K562 (cell line): ENCODE measurements around the gene EFHC1. TPM values are rescaled to one million over a fixed set of nuclear protein-coding genes. Genes with fewer than 3 reads are reported as not detected.

Experiments used
- C11orf30 ChIP-seq: fragments of 450-650 bp; IDR thresholded peaks from 2 replicates; pipeline ENCODE4 v1.6.1; 2016; ENCODE audit warnings: low read depth, mild to moderate bottlenecking
- CREBBP ChIP-seq: IDR thresholded peaks from one replicate; pipeline ENCODE4 v1.6.1; 2012; ENCODE audit warnings: low read depth, mild to moderate bottlenecking, control low read depth, inconsistent platforms, low read length
- DMBX1 ChIP-seq: fragments of 250-450 bp; sonication (Bioruptor Pico); IDR thresholded peaks from 2 replicates; pipeline ENCODE4 v1.8.0; 2022; ENCODE audit warnings: inconsistent platforms, mild to moderate bottlenecking, moderate library complexity, borderline replicate concordance
- ETV1 ChIP-seq: fragments of 450-650 bp; conservative IDR thresholded peaks from 2 replicates; pipeline ENCODE4 v1.6.1; 2016; ENCODE audit warnings: missing genetic modification characterization, control low read depth, low read depth, missing compliant biosample characterization
- GABPB2 ChIP-seq: fragments of 250-450 bp; sonication (Bioruptor Pico); conservative IDR thresholded peaks from 2 replicates; pipeline ENCODE4 v1.5.1; 2021; ENCODE audit warnings: mild to moderate bottlenecking
- NUFIP1 ChIP-seq: fragments of 450-650 bp; IDR thresholded peaks from 2 replicates; pipeline ENCODE4 v1.6.1; 2018; ENCODE audit not compliant: partially characterized antibody
- RFX5 ChIP-seq: IDR thresholded peaks from 2 replicates; pipeline ENCODE4 v1.6.1; 2011; ENCODE audit warnings: low read depth, mild to moderate bottlenecking, improper control_type of control experiment, low read length
- SIRT6 ChIP-seq: IDR thresholded peaks from one replicate; pipeline ENCODE4 v1.6.1; 2012; ENCODE audit warnings: low read depth, mild to moderate bottlenecking, control low read depth, inconsistent platforms, low read length, moderate library complexity
- TAL1 ChIP-seq: fragments of 450-650 bp; IDR thresholded peaks from 2 replicates; pipeline ENCODE4 v1.6.1; 2016; ENCODE audit warnings: mild to moderate bottlenecking
- U2AF1 ChIP-seq: fragments of 200-400 bp; formaldehyde crosslinking; optimal IDR thresholded peaks from 2 replicates; pipeline ENCODE3; 2017; ENCODE audit warnings: mild to moderate bottlenecking, low read depth, low read length, moderate library complexity
- ZKSCAN8 ChIP-seq: fragments of 200-800 bp; sonication (Bioruptor generic); IDR thresholded peaks from 2 replicates; pipeline ENCODE4 v1.6.1; 2016; ENCODE audit warnings: missing genetic modification characterization, missing compliant biosample characterization
- ZNF133 ChIP-seq: fragments of 250-450 bp; sonication (Bioruptor Pico); IDR thresholded peaks from 2 replicates; pipeline ENCODE4 v1.4.0; 2020; ENCODE audit warnings: mild to moderate bottlenecking
- polyA plus RNA-seq, 8 experiments: library from polyadenylated mRNA; depleted of rRNA in 4 of 8; stranded (reverse) in 5 of 8; unstranded in 3 of 8; fragments of >200 nt; fragmentation: Nextera tagmentation in 2 of 8; fragmentation: Illumina TruSeq in 1 of 8; extraction: Ambion mirVana in 2 of 8; extraction: Trizol in 1 of 8; gene quantifications; 2 replicates each; pipeline versions ENCODE4 v1.2.1 to v1.2.3, GENCODE V29; 2011 to 2014; ENCODE audit warnings: inconsistent platforms in 1 of 8, missing spikeins in 1 of 8
- total RNA-seq, 7 experiments: library from RNA; depleted of rRNA in 6 of 7; stranded (reverse); fragments of >200 nt in 6 of 7; fragmentation: Illumina TruSeq in 2 of 7; extraction: Trizol in 2 of 7; gene quantifications; 2 replicates each; pipeline versions ENCODE4 v1.2.1 to v1.2.3, GENCODE V29; 2011 to 2021; ENCODE audit warnings: low replicate concordance in 1 of 7
- TF ChIP-seq, protein P1 (sequence below), 2 experiments: fragments of 450-650 bp; IDR thresholded peaks; 2 replicates each; pipeline ENCODE4 v1.6.1; 2016; ENCODE audit warnings: mild to moderate bottlenecking in 2 of 2, borderline replicate concordance in 1 of 2, low read depth in 1 of 2, moderate library complexity in 1 of 2
- TF ChIP-seq, protein P2 (sequence below): fragments of 450-650 bp; formaldehyde crosslinking; IDR thresholded peaks from 2 replicates; pipeline ENCODE4 v1.4.0; 2022; ENCODE audit warnings: missing genetic modification characterization
- TF ChIP-seq, protein P3 (sequence below): fragments of 250-450 bp; sonication (Bioruptor Pico); IDR thresholded peaks from 2 replicates; pipeline ENCODE4 v1.8.0; 2021; ENCODE audit warnings: moderate library complexity, mild to moderate bottlenecking, inconsistent platforms

Gene EFHC1
- total and polyA plus RNA-seq, 9 of the 15 experiments (the other 6 are each of a cell fraction or from before 2014, with no cell fraction given), result 9.5 to 31.0 (median 14.9) TPM

DNA sequence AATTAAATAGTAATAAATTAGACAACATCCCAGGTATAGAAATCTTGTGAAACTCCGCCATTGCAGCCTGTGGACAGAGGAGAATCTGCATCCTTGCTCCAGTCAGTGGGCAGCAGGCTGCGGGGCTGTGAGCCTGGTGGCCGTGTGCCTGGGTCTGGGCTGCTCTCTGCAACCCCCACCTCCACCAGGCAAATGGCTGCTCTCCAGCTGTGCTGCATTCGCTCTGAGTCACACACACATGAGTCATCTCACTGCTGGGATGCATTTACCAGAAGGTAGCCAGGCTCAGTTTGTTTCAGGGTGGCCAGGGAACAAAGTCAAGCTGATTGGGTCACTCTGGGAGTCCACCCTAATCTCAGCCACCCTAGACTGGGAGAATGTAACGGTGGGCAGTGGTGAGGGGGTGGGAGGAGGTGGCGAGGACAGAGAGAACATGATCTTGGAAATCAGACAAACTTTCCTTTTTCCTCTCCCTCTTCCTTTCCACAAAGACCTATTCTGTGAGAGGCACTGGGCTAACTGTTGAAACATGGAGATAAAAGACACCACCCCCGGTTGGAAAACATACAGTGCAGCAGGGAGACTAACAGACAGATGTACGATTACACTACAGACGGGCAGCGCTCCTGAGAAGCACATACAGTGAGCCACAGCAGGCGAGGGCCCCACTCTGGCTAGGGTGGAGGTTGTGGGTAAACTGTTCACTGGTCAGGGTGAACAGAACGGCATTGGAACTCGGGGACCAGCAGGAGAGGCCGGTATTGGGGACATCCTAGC is 97.5 kb downstream of the EFHC1 start (continued):
- TF ChIP-seq SIRT6 (no peak), C11orf30 (peak; percentile 58; the same call in 1 of the 2 replicates), TAL1 (peak; percentile 9; the same call in 1 of the 2 replicates), DMBX1 (CRISPR knock-in tag) (peak; percentile 34; the same call in 1 of the 2 replicates), U2AF1 (no peak), ETV1 (0 out of 2 replicates have a peak, but pooled peaks have one; percentile 25), CREBBP (no peak), RFX5 (no peak), GABPB2 (no peak), NUFIP1 (no peak), ZKSCAN8 (0 out of 2 replicates have a peak, but pooled peaks have one; percentile 25), ZNF133 (CRISPR knock-in tag) (no peak)
- TF ChIP-seq, protein P1, sequence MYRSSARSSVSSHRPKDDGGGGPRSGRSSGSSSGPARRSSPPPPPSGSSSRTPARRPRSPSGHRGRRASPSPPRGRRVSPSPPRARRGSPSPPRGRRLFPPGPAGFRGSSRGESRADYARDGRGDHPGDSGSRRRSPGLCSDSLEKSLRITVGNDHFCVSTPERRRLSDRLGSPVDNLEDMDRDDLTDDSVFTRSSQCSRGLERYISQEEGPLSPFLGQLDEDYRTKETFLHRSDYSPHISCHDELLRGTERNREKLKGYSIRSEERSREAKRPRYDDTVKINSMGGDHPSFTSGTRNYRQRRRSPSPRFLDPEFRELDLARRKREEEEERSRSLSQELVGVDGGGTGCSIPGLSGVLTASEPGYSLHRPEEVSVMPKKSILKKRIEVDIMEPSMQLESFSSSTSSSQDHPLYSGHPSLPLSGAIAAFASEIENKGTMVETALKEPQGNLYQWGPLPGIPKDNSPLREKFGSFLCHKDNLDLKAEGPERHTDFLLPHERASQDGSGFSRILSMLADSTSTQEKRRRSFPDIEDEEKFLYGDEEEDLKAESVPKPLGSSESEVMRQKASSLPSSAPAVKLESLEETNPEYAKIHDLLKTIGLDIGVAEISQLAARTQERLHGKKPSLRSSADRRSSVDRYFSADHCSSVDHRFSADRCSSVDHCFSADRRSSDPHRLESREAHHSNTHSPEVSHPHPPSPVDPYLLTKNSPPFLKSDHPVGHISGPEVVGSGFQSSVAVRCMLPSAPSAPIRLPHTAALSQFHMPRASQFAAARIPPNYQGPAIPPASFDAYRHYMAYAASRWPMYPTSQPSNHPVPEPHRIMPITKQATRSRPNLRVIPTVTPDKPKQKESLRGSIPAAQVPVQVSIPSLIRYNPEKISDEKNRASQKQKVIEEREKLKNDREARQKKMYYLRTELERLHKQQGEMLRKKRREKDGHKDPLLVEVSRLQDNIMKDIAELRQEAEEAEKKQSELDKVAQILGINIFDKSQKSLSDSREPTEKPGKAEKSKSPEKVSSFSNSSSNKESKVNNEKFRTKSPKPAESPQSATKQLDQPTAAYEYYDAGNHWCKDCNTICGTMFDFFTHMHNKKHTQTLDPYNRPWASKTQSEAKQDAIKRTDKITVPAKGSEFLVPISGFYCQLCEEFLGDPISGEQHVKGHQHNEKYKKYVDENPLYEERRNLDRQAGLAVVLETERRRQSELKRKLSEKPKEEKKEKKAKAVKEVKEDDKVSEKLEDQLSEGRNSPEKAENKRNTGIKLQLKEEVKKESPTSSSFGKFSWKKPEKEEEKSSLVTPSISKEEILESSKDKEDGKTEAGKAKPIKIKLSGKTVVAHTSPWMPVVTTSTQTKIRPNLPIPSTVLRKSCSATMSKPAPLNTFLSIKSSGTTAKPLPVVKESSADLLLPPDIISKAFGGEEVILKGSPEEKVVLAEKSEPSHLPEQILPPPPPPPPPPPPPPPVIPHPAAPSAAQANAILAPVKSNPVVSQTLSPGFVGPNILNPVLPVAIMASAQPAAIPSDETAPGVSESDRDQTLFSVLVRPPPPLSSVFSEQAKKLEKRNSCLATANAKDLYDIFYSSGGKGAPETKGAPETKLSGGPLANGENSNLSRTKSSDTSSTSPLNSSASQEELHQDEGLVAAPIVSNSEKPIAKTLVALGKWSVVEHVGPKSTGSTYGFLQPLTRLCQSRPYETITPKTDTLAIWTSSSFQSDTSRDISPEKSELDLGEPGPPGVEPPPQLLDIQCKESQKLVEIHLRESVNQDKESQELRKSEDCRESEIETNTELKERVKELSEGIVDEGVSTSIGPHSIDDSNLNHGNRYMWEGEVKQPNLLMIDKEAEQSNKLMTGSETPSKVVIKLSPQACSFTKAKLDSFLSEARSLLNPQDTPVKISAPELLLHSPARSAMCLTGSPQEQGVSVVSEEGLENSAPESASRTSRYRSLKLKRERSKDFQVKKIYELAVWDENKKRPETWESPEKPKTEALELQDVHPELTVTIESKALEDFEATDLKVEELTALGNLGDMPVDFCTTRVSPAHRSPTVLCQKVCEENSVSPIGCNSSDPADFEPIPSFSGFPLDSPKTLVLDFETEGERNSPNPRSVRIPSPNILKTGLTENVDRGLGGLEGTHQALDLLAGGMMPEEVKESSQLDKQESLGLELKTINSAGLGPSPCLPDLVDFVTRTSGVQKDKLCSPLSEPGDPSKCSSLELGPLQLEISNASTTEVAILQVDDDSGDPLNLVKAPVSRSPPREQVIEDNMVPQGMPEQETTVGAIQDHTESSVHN (IDR thresholded peaks at IDR 0.05; ENCODE audit: borderline replicate concordance in 1 of 2, low read depth in 1 of 2), result peak in 1 of 2 experiments; percentile 89; a peak in 2 of 4 replicates
- TF ChIP-seq, protein P2, sequence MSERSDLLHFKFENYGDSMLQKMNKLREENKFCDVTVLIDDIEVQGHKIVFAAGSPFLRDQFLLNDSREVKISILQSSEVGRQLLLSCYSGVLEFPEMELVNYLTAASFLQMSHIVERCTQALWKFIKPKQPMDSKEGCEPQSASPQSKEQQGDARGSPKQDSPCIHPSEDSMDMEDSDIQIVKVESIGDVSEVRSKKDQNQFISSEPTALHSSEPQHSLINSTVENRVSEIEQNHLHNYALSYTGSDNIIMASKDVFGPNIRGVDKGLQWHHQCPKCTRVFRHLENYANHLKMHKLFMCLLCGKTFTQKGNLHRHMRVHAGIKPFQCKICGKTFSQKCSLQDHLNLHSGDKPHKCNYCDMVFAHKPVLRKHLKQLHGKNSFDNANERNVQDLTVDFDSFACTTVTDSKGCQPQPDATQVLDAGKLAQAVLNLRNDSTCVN (CRISPR knock-in tag), result 0 out of 2 replicates have a peak, but pooled peaks have one; percentile 19
- TF ChIP-seq, protein P3, sequence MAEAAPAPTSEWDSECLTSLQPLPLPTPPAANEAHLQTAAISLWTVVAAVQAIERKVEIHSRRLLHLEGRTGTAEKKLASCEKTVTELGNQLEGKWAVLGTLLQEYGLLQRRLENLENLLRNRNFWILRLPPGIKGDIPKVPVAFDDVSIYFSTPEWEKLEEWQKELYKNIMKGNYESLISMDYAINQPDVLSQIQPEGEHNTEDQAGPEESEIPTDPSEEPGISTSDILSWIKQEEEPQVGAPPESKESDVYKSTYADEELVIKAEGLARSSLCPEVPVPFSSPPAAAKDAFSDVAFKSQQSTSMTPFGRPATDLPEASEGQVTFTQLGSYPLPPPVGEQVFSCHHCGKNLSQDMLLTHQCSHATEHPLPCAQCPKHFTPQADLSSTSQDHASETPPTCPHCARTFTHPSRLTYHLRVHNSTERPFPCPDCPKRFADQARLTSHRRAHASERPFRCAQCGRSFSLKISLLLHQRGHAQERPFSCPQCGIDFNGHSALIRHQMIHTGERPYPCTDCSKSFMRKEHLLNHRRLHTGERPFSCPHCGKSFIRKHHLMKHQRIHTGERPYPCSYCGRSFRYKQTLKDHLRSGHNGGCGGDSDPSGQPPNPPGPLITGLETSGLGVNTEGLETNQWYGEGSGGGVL (CRISPR knock-in tag), result no peak
